MM.1S (cell line): ENCODE results near the gene STXBP1.

ENCODE experiments used
- EZH2 ChIP-seq: fragments of 300-600 bp; sonication (generic); optimal IDR thresholded peaks from 2 replicates; pipeline ENCODE3; 2017; ENCODE audit warnings: low read depth, mild to moderate bottlenecking, antibody characterized with exemption, low read length, mixed read lengths
- EZH2phosphoT487 ChIP-seq: fragments of 300-600 bp; sonication (generic); IDR thresholded peaks from 2 replicates; pipeline ENCODE4 v1.6.1; 2018; ENCODE audit warnings: antibody characterized with exemption, low read length
- TF ChIP-seq, protein P1 (sequence below): fragments of 300-600 bp; sonication (generic); IDR thresholded peaks from 2 replicates; pipeline ENCODE4 v1.5.1; 2016; ENCODE audit warnings: antibody characterized with exemption, low read length, mixed read lengths

DNA sequence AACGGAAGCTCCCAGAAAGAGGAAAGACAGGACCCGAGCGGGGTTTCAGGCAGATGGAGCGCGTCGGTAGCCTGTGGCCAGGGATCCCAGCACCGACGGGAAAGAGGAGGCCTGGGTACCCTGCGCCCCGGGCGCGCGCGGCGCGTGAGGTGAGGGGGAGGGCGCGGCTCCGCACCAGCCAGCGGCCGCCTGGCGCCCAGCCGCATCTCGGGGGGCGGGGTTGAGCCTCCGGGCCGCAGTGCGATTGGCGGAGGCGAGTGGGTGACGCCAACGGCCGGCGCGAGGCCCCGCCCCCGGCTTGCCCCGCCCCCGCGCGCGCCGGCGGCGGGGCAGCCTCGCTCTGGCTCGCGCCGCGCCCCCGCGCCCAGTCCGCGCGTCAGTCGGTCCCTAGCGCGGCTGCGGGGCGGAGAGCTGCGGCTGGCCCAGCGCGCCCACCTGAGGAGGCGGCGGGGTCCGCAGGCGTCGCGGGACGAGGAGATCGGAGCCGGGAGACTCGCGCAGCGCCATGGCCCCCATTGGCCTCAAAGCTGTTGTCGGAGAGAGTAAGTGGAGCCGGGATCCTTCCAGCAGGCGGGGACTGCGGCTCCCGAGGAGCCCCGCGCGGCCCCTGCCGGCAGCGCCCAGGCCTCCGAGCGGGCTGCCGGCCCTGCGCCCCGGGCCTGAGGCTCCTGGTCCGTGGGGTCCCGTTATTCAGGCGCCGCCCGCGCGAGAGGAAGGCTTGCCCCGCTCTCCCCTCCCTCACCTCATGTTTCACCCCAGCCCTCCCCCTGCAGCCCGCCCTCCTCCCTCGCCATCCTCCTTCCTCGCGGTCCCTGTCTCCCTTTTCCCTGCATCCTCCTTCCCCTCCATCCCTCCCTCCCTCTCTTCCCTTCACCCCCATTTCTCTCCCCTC is at the start of gene STXBP1:
- TF ChIP-seq, protein P1, sequence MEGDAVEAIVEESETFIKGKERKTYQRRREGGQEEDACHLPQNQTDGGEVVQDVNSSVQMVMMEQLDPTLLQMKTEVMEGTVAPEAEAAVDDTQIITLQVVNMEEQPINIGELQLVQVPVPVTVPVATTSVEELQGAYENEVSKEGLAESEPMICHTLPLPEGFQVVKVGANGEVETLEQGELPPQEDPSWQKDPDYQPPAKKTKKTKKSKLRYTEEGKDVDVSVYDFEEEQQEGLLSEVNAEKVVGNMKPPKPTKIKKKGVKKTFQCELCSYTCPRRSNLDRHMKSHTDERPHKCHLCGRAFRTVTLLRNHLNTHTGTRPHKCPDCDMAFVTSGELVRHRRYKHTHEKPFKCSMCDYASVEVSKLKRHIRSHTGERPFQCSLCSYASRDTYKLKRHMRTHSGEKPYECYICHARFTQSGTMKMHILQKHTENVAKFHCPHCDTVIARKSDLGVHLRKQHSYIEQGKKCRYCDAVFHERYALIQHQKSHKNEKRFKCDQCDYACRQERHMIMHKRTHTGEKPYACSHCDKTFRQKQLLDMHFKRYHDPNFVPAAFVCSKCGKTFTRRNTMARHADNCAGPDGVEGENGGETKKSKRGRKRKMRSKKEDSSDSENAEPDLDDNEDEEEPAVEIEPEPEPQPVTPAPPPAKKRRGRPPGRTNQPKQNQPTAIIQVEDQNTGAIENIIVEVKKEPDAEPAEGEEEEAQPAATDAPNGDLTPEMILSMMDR = peak; percentile 9; the same call in 1 of the 2 replicates
- TF ChIP-seq EZH2 (no peak), EZH2phosphoT487 (no peak)
